HepG2 (cell line): ENCODE results near the gene RECQL5. TPM values are rescaled to one million over a fixed set of nuclear protein-coding genes. Genes with fewer than 3 reads are reported as not detected.
A peak's percentile ranks its signal among the peaks of the same experiment; 100 is the strongest.

ENCODE experiments used
- ATAC-seq: fragments of 200-7000 bp; cut with Tn5 transposase; 3 replicates; pipeline ENCODE4 v1.9.1; 2020; ENCODE audit warnings: mild to moderate bottlenecking, moderate library complexity
- BruUV-seq: library from RNA; stranded (reverse); fragments of 400-500 nt; replicated peaks from 2 replicates; lab custom pipeline; 2021; lab: Mats Ljungman, UMichigan
- CTCF ChIA-PET: fragments of 300-600 bp; formaldehyde crosslinking; extraction: SDS; loops from one replicate; lab custom pipeline; 2021; ENCODE audit warnings: low total read pairs, inconsistent platforms, low intra/inter-chr PET ratio; lab: Yijun Ruan, JAX
- POLR2A ChIA-PET: fragments of 350-600 bp; sonication (Branson Sonifier 250); formaldehyde crosslinking; loops from one replicate; lab custom pipeline; 2020; ENCODE audit warnings: antibody characterized with exemption, inconsistent platforms; lab: Yijun Ruan, JAX
- DNase-seq: peaks from one replicate; pipeline ENCODE4 v3.0.0-alpha.2; 2015; ENCODE audit warnings: low spot score
- FAIRE-seq: peaks from 3 replicates; lab custom pipeline; 2011; peaks lifted over from hg19 to GRCh38; lab: Jason Lieb, UNC
- H2AFZ ChIP-seq: one replicate; pipeline ENCODE4 v1.6.1; 2011; ENCODE audit warnings: low read length, inconsistent platforms
- H3K27ac ChIP-seq: fragments of 300-600 bp; 3 replicates; pipeline ENCODE4 v1.8.0; 2011; ENCODE audit warnings: mixed run types, mild to moderate bottlenecking, mixed read lengths, low read length, inconsistent platforms; ENCODE audit not compliant: insufficient read depth; ENCODE audit errors: extremely low read length
- H3K27me3 ChIP-seq, 2 experiments: fragments of 200-600 bp in 1 of 2; 2 replicates in 1 of 2; 3 replicates in 1 of 2; pipeline versions ENCODE4 v1.6.0 to v1.8.0; 2011; ENCODE audit warnings: low read length in 2 of 2, mild to moderate bottlenecking in 2 of 2, moderate library complexity in 2 of 2, inconsistent platforms in 1 of 2; ENCODE audit not compliant: insufficient read depth in 2 of 2, control insufficient read depth in 1 of 2
- H3K36me3 ChIP-seq, 2 experiments: fragments of 200-600 bp in 1 of 2; replicated peaks in 1 of 2; 2 replicates in 1 of 2; 3 replicates in 1 of 2; pipeline versions ENCODE4 v1.5.1 to v1.8.0; 2011; ENCODE audit warnings: low read length in 2 of 2, inconsistent platforms in 1 of 2; ENCODE audit not compliant: insufficient read depth in 2 of 2, control insufficient read depth in 1 of 2
- H3K4me1 ChIP-seq: 2 replicates; pipeline ENCODE4 v1.5.1; 2012; ENCODE audit warnings: low read length, inconsistent platforms; ENCODE audit not compliant: insufficient read depth
- H3K4me2 ChIP-seq: 2 replicates; pipeline ENCODE4 v1.6.0; 2011; ENCODE audit warnings: low read depth, low read length, inconsistent platforms
- H3K4me3 ChIP-seq, 3 experiments: fragments of 200-600 bp in 1 of 3; sonication (generic), shearing (Covaris generic) in 1 of 3; replicated peaks in 1 of 3; 2 replicates each; pipeline ENCODE4 v1.5.1; 2011 to 2016; ENCODE audit warnings: low read length in 3 of 3, inconsistent platforms in 2 of 3, low read depth in 2 of 3, mild to moderate bottlenecking in 2 of 3, control low read depth in 1 of 3, mixed read lengths in 1 of 3; ENCODE audit not compliant: insufficient read depth in 1 of 3
- H3K79me2 ChIP-seq: one replicate; pipeline ENCODE4 v1.6.1; 2011; ENCODE audit warnings: low read length, inconsistent platforms; ENCODE audit not compliant: insufficient read depth
- H3K9ac ChIP-seq: 2 replicates; pipeline ENCODE4 v1.6.0; 2011; ENCODE audit warnings: mild to moderate bottlenecking, low read depth, low read length, inconsistent platforms; ENCODE audit not compliant: insufficient read depth
- H3K9me3 ChIP-seq: 2 replicates; pipeline ENCODE4 v1.5.1; 2012; ENCODE audit warnings: mild to moderate bottlenecking, low read length
- H4K20me1 ChIP-seq: 2 replicates; pipeline ENCODE4 v1.6.0; 2011; ENCODE audit warnings: inconsistent platforms, mild to moderate bottlenecking, low read length, moderate library complexity; ENCODE audit not compliant: insufficient read depth
- ATF7 ChIP-seq, 2 experiments: fragments of 450-650 bp in 1 of 2; sonication (generic) in 1 of 2; formaldehyde crosslinking in 1 of 2; IDR thresholded peaks; 2 replicates each; pipeline versions ENCODE4 v1.4.0 to v1.6.1; 2016 to 2020; ENCODE audit warnings: antibody characterized with exemption in 1 of 2, mild to moderate bottlenecking in 1 of 2, missing genetic modification reagents in 1 of 2
- ELF1 ChIP-seq: sonication (generic); formaldehyde crosslinking; IDR thresholded peaks from 2 replicates; pipeline ENCODE4 v1.4.0; 2020; ENCODE audit warnings: missing genetic modification reagents
- FOXA3 ChIP-seq: IDR thresholded peaks from 2 replicates; pipeline ENCODE4 v1.6.1; 2016; ENCODE audit warnings: missing genetic modification reagents, missing compliant biosample characterization
- MZF1 ChIP-seq: sonication (generic); formaldehyde crosslinking; IDR thresholded peaks from 2 replicates; pipeline ENCODE4 v1.8.1; 2023; ENCODE audit warnings: mild to moderate bottlenecking, missing genetic modification reagents, borderline replicate concordance
- SALL2 ChIP-seq: sonication (generic); formaldehyde crosslinking; IDR thresholded peaks from 2 replicates; pipeline ENCODE4 v1.8.1; 2023; ENCODE audit warnings: mild to moderate bottlenecking, missing genetic modification reagents, inconsistent platforms
- SMAD1 ChIP-seq: sonication (generic); formaldehyde crosslinking; IDR thresholded peaks from 2 replicates; pipeline ENCODE4 v1.4.0; 2020; ENCODE audit warnings: missing genetic modification reagents, low read depth, mild to moderate bottlenecking, borderline replicate concordance
- SP4 ChIP-seq: sonication (generic); formaldehyde crosslinking; IDR thresholded peaks from 2 replicates; pipeline ENCODE4 v1.8.1; 2023; ENCODE audit warnings: mild to moderate bottlenecking, missing genetic modification reagents
- ZBTB38 ChIP-seq: sonication (generic); formaldehyde crosslinking; IDR thresholded peaks from 2 replicates; pipeline ENCODE4 v1.5.1; 2020; ENCODE audit warnings: mild to moderate bottlenecking, missing genetic modification reagents
- ZBTB7B ChIP-seq: sonication (generic); formaldehyde crosslinking; IDR thresholded peaks from 2 replicates; pipeline ENCODE4 v1.4.0; 2020; ENCODE audit warnings: missing genetic modification reagents
- ZFP1 ChIP-seq: IDR thresholded peaks from 2 replicates; pipeline ENCODE4 v1.6.1; 2016
- ZNF160 ChIP-seq: sonication (generic); formaldehyde crosslinking; IDR thresholded peaks from 2 replicates; pipeline ENCODE4 v1.8.0; 2022; ENCODE audit warnings: mild to moderate bottlenecking, inconsistent platforms, missing genetic modification reagents
- ZNF230 ChIP-seq: sonication (generic); formaldehyde crosslinking; IDR thresholded peaks from 2 replicates; pipeline ENCODE4 v1.4.0; 2020; ENCODE audit warnings: mild to moderate bottlenecking, missing genetic modification reagents
- ZNF547 ChIP-seq: sonication (generic); formaldehyde crosslinking; IDR thresholded peaks from 2 replicates; pipeline ENCODE4 v1.5.1; 2020; ENCODE audit warnings: mild to moderate bottlenecking, missing genetic modification reagents
- ZNF616 ChIP-seq: sonication (generic); formaldehyde crosslinking; IDR thresholded peaks from 2 replicates; pipeline ENCODE4 v1.5.0; 2020; ENCODE audit warnings: low read depth, mild to moderate bottlenecking, missing genetic modification reagents
- ZNF788 ChIP-seq: sonication (generic); formaldehyde crosslinking; IDR thresholded peaks from 2 replicates; pipeline ENCODE4 v1.5.0; 2020; ENCODE audit warnings: mild to moderate bottlenecking, missing genetic modification reagents, borderline replicate concordance
- WGBS: methylation state at CpG from one replicate; pipeline ENCODE4 v1.1.6; 2017; ENCODE audit warnings: low lambda C conversion rate; 5-methylcytosine and 5-hydroxymethylcytosine counted together
- in situ Hi-C: cut with HindIII; loops from 2 replicates; pipeline ENCODE4 v1.10.0; 2017; ENCODE audit warnings: low pct_unique_long_range_greater_than_20kb; ENCODE audit not compliant: extremely low pct_ligation_motif_present
- intact Hi-C: fragments of 100-400 bp; cut with micrococcal nuclease; formaldehyde crosslinking; loops from one replicate; pipeline ENCODE4 v1.10.0; 2022; ENCODE audit not compliant: unreplicated experiment
- polyA plus RNA-seq, 8 experiments: library from polyadenylated mRNA; depleted of rRNA in 3 of 8; stranded (reverse) in 7 of 8; unstranded in 1 of 8; fragments of >200 nt; fragmentation: Illumina TruSeq in 4 of 8; extraction: Trizol in 4 of 8; gene quantifications; 2 replicates each; pipeline versions ENCODE4 v1.2.1 to v1.2.3, GENCODE V29; 2011 to 2016; ENCODE audit warnings: low read depth in 4 of 8, missing spikeins in 1 of 8, mixed read lengths in 1 of 8; ENCODE audit not compliant: insufficient read depth in 1 of 8
- total RNA-seq, 5 experiments: library from RNA; depleted of rRNA; stranded (reverse); fragments of >200 nt; fragmentation: Illumina TruSeq; extraction: Trizol; gene quantifications; 2 replicates each; pipeline ENCODE4 v1.2.3, GENCODE V29; 2016; ENCODE audit warnings: low read depth in 1 of 5
- TF ChIP-seq, protein P1 (sequence below): sonication (generic); formaldehyde crosslinking; IDR thresholded peaks from 2 replicates; pipeline ENCODE4 v1.4.0; 2020; ENCODE audit warnings: missing genetic modification reagents, borderline replicate concordance
- TF ChIP-seq, protein P2 (sequence below): sonication (generic); formaldehyde crosslinking; IDR thresholded peaks from 2 replicates; pipeline ENCODE4 v1.4.0; 2020; ENCODE audit warnings: missing genetic modification reagents

Gene RECQL5
- total and polyA plus RNA-seq, 2 of the 13 experiments (the other 11 are each of a cell fraction or from before 2014, with no cell fraction given) = 27.7 to 32.0 TPM

DNA sequence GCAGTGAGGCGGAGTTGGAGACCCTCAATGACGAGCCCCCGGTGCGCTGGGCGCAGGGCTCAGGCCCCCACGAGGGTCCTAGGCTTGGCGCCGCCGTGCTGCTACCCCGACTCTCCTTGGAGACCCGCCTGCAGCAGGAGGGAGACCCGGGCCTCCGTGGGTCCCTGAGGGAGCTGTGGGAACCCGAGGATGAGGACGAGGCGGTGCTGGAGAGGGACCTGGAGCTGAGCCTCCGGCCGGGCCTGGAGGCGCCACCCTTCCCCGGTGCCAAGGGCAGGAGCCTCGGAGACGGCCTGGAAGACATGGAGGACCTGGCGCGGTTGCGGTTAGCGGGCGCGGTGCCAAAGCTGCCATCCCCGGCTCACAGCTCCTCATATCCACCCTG is 77.0 kb downstream of the RECQL5 start (continued):
- TF ChIP-seq, protein P1, sequence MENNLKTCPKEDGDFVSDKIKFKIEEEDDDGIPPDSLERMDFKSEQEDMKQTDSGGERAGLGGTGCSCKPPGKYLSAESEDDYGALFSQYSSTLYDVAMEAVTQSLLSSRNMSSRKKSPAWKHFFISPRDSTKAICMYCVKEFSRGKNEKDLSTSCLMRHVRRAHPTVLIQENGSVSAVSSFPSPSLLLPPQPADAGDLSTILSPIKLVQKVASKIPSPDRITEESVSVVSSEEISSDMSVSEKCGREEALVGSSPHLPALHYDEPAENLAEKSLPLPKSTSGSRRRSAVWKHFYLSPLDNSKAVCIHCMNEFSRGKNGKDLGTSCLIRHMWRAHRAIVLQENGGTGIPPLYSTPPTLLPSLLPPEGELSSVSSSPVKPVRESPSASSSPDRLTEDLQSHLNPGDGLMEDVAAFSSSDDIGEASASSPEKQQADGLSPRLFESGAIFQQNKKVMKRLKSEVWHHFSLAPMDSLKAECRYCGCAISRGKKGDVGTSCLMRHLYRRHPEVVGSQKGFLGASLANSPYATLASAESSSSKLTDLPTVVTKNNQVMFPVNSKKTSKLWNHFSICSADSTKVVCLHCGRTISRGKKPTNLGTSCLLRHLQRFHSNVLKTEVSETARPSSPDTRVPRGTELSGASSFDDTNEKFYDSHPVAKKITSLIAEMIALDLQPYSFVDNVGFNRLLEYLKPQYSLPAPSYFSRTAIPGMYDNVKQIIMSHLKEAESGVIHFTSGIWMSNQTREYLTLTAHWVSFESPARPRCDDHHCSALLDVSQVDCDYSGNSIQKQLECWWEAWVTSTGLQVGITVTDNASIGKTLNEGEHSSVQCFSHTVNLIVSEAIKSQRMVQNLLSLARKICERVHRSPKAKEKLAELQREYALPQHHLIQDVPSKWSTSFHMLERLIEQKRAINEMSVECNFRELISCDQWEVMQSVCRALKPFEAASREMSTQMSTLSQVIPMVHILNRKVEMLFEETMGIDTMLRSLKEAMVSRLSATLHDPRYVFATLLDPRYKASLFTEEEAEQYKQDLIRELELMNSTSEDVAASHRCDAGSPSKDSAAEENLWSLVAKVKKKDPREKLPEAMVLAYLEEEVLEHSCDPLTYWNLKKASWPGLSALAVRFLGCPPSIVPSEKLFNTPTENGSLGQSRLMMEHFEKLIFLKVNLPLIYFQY (CRISPR knock-in tag) = no peak
- TF ChIP-seq ATF7 (IDR thresholded peaks at IDR 0.05) (no peak), ATF7 (CRISPR knock-in tag; IDR thresholded peaks at IDR 0.05) (peak; percentile 49; the same call in 1 of the 2 replicates), ELF1 (CRISPR knock-in tag) (0 out of 2 replicates have a peak, but pooled peaks have one; percentile 3)

DNA sequence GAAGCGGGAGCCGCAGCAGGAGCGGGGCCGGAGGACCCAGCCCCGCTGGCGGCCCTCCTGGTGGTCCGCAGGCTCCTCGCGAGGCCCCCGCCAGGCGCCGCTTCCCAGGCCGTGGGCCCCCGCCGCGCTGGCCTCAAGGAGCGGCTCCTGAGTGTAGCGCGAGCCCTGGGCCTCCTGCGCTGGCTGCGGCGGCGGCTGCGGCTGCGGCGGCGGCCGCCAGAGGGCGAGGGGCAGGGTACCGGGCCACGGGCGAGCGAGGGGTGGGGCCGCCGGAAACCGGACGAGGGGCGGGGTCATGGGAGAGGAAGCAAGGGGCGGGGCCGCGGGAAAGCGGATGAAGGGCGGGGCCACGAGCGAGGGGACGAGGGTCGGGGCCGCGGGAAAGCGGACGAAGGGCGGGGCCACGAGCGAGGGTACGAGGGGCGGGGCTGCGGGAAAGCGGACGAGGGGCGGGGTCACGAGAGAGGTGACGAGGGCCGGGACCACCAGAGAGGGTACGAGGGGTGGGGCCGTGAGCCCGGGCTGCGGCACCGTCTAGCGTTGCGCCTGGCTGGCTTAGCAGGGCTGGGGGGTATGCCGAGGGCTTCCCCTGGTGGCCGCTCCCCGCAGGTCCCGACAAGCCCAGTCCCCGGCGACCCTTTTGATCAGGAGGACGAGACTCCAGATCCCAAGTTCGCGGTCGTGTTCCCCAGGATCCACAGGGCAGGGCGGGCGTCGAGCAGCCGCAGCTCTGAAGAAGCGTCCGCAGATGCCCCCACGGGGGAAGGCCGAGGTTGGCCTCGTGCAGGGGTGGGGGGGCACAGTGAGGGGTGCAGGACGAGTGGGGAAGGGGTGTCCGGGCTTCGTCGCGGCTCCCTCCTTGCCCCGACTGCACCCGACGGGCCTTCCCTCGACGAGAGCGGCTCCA is 77.7 kb downstream of the RECQL5 start:
- BruUV-seq = no TSS peak
- Histone ChIP-seq H3K9ac (peak overlapping the region; percentile 57), H3K79me2 (no peaks in the 10 kb centered on the region), H3K4me1 (peaks cover 40% of the 10 kb centered on the region), H3K4me2 (peak overlapping the region; percentile 71), H4K20me1 (no peaks in the 10 kb centered on the region), H3K9me3 (no peaks in the 10 kb centered on the region), H3K36me3 (no peaks in the 10 kb centered on the region), H2AFZ (no peak overlapping the region), H3K27ac (no peak overlapping the region), H3K27me3 (peaks cover 7 to 15% of the 10 kb centered on the region in 2 experiments; a peak in 4 of 5 replicates), H3K4me3 (peak overlapping the region; percentile 36 to 75 (median 72); a peak in 5 of 6 replicates)
- 21% methylated on average over 81 of the region's 100 CpGs for WGBS
- in situ Hi-C loops = no loop called here
- intact Hi-C loops = loop anchor here (5.0 kb wide), 1 partner anchor 62 kb away; the partner anchor contains the start of gene LLGL2
- ChIA-PET POLR2A (interaction anchor here (1.2 kb wide), 1 partner anchor 8 kb away, joined by 3 read pairs; no protein-coding TSS in a partner anchor), CTCF (interaction anchor here (0.6 to 1.5 kb wide), 6 partner anchors 14 to 160 kb away, joined by 3 to 7 read pairs (median 4); partner anchors contain the start of genes CASKIN2, LLGL2 and TSEN54)
- FAIRE-seq (no peak), ATAC-seq (peak; percentile 79), DNase-seq (peak; percentile 78)
- TF ChIP-seq ZNF547 (CRISPR knock-in tag) (peak; percentile 19; the same call in 1 of the 2 replicates), ZBTB38 (peak; percentile 95; the same call in 1 of the 2 replicates), SALL2 (CRISPR knock-in tag) (0 out of 2 replicates have a peak, but pooled peaks have one; percentile 64), ZNF160 (peak; percentile 61; the same call in 1 of the 2 replicates), SP4 (CRISPR knock-in tag) (peak; percentile 81; the same call in 1 of the 2 replicates), FOXA3 (CRISPR knock-in tag) (0 out of 2 replicates have a peak, but pooled peaks have one; percentile 11), ZNF788 (CRISPR knock-in tag) (peak; percentile 59; the same call in 1 of the 2 replicates), ZNF230 (CRISPR knock-in tag) (0 out of 2 replicates have a peak, but pooled peaks have one; percentile 35), MZF1 (CRISPR knock-in tag) (0 out of 2 replicates have a peak, but pooled peaks have one; percentile 43), ZNF616 (peak; percentile 41; the same call in 1 of the 2 replicates), ZBTB7B (CRISPR knock-in tag) (peak; percentile 87), SMAD1 (peak; percentile 65; the same call in 1 of the 2 replicates), ZFP1 (no peak)
- TF ChIP-seq, protein P2, sequence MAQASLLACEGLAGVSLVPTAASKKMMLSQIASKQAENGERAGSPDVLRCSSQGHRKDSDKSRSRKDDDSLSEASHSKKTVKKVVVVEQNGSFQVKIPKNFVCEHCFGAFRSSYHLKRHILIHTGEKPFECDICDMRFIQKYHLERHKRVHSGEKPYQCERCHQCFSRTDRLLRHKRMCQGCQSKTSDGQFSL (CRISPR knock-in tag) = peak; percentile 11; the same call in 1 of the 2 replicates
